ENCODE data around the gene QPRT.
"Not testable (repeated sequence)": the region's sequence is repeated elsewhere in the genome, so short reads cannot be mapped to it uniquely, and the experiment has no call there.

Gene QPRT

DNA sequence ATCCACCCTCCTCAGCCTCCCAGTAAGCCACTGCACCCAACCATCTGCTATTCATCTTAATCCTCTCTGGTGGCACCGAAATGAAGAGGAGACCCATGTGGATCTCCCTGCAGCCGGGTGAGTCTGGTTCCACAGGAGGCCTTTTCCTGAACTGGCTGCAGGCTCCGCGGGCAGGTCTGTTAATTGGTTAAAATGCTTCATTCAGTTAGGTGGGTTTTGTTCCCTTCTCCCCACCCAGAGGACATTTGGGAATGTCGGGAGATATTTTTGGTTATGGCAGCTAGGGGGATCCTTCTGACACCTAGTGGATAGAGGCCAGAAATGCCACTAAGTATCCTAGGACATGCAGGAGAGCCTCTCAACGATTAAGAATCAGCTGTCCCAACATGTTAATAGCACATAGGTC, 50.1 kb downstream of the QPRT start:
- Histone ChIP-seq H3K27ac (no peak overlapping the region), H3K4me3 (ENCODE audit: low read depth, low read length) (peak overlapping the region; percentile 12), H3K27me3 (replicated peaks) (peaks cover 3% of the 10 kb centered on the region), H3K36me3 (replicated peaks) (no peaks in the 10 kb centered on the region)
- peak; percentile 31 for DNase-seq
- TF ChIP-seq, protein P1, sequence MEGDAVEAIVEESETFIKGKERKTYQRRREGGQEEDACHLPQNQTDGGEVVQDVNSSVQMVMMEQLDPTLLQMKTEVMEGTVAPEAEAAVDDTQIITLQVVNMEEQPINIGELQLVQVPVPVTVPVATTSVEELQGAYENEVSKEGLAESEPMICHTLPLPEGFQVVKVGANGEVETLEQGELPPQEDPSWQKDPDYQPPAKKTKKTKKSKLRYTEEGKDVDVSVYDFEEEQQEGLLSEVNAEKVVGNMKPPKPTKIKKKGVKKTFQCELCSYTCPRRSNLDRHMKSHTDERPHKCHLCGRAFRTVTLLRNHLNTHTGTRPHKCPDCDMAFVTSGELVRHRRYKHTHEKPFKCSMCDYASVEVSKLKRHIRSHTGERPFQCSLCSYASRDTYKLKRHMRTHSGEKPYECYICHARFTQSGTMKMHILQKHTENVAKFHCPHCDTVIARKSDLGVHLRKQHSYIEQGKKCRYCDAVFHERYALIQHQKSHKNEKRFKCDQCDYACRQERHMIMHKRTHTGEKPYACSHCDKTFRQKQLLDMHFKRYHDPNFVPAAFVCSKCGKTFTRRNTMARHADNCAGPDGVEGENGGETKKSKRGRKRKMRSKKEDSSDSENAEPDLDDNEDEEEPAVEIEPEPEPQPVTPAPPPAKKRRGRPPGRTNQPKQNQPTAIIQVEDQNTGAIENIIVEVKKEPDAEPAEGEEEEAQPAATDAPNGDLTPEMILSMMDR (IDR thresholded peaks at IDR 0.05; ENCODE audit: low read depth, low read length, missing control alignments) = peak; percentile 82
- in situ Hi-C loops (cut with HindIII; ENCODE audit: low pct_ligation_motif_present, low sequenced_read_pairs) = no loop called here

DNA sequence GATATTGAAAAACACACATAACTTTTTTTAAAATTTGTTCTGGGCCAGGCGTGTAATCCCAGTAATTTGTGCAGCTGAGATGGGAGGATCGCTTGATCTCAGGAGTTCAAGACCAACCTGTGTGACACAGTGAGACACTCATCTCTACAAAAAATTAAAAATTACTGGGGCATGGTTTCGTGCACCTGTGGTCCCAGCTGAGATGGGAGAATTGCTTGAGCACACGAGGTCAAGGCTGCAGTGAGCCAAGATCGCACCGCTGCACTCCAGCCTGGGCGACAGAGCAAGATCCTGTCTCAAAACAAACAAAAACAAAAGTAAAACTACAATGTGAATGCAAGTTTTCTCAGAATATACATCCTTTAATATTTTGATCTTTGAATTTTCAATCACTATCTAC, 51.7 kb downstream of the QPRT start:
- peaks cover 3% of the 10 kb centered on the region for H3K27me3 ChIP-seq (replicated peaks)
- no peak for DNase-seq
- in situ Hi-C loops (cut with HindIII; ENCODE audit: low pct_ligation_motif_present, low sequenced_read_pairs) = no loop called here
- no peak overlapping the region for H3K4me3 ChIP-seq (ENCODE audit: low read depth, low read length)
- H3K27ac ChIP-seq = no peak overlapping the region
- H3K36me3 ChIP-seq (replicated peaks) = no peaks in the 10 kb centered on the region
- TF ChIP-seq, protein P1 (IDR thresholded peaks at IDR 0.05; ENCODE audit: low read depth, low read length, missing control alignments) = no peak

DNA sequence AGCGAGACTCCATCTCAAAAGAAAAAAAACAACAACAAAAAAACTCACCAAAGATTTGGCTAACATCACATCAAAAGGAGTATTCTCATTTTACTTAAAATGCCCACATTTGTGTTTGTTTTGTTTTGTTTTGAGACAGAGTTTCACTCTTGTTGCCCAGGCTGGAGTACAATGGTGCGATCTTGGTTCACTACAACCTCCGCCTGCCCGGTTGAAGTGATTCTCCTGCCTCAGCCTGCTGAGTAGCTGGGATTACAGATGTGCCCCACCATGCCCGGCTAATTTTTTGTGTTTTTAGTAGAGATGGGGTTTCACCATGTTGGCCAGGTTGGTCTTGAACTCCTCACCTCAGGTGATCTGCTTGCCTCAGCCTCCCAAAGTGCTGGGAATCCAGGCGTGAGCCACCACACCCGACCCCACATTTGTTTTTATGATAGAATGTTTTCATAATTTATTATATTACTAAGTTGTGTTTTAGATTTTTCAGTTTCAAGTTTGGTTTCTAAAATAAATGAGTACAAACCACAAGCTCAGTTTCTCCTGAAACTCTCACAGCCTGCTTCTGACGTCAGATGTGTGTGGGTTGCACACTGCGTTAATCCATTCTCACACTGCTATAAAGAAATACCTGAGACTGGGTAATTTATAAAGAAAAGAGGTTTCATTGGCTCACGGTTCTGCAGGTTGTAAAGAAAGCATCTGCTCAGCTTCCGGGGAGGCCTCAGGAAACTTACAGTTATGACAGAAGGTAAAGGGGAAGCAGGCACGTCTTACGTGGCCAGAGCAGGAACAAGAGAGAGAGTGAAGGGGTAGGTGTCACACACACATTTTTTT, 53.0 kb downstream of the QPRT start:
- H3K27me3 ChIP-seq (replicated peaks); H3K4me3 ChIP-seq (ENCODE audit: low read depth, low read length); H3K36me3 ChIP-seq (replicated peaks); in situ Hi-C loops (cut with HindIII; ENCODE audit: low pct_ligation_motif_present, low sequenced_read_pairs); DNase-seq; H3K27ac ChIP-seq: not testable (repeated sequence)

DNA sequence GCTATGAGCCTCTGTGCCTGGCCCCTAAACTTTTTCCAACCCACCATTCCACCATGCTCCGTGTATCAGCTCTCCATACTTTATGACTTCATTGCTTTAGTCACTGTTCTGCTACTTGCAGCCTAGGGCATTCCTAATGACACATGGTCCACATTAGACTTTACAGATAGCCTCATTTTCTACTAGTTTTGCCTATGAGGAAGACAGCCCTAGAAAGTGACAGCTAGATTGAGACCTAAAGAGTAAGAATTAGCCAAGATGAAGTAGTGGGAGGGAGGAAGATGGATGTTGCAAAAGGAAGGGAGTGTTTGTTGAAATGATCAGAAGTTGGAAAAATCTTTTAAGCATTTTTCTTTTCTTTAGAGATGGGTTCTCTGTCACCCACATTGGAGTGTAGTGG, 55.8 kb downstream of the QPRT start:
- Histone ChIP-seq H3K36me3 (replicated peaks) (no peaks in the 10 kb centered on the region), H3K27ac (no peak overlapping the region), H3K27me3 (replicated peaks) (peaks cover 3% of the 10 kb centered on the region), H3K4me3 (ENCODE audit: low read depth, low read length) (no peak overlapping the region)
- DNase-seq = no peak
- in situ Hi-C loops (cut with HindIII; ENCODE audit: low pct_ligation_motif_present, low sequenced_read_pairs) = no loop called here
- TF ChIP-seq, protein P1 (IDR thresholded peaks at IDR 0.05; ENCODE audit: low read depth, low read length, missing control alignments) = no peak

DNA sequence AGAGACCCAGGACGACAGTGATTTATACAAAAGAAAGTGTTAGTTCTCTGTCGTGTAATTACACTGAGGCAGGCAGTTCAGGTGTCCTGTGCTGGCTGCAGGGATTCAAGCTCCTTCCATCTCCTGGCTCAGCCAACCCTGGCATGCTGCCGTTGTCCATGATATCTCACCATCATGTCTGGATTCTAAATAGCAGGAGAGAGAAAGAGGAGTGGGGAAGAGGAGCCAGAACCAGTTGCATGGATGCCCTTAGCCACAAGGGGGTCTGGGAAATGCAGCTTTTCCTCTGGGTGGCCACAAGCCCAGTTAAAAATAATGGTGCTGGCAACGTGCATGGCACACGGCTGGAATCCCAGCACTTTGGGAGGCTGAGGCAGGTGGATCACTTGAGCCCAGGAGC, 57.1 kb downstream of the QPRT start:
- DNase-seq = no peak
- H3K27me3 ChIP-seq (replicated peaks) = peaks cover 2% of the 10 kb centered on the region
- no peak overlapping the region for H3K4me3 ChIP-seq (ENCODE audit: low read depth, low read length)
- no peak overlapping the region for H3K27ac ChIP-seq
- no peaks in the 10 kb centered on the region for H3K36me3 ChIP-seq (replicated peaks)
- in situ Hi-C loops (cut with HindIII; ENCODE audit: low pct_ligation_motif_present, low sequenced_read_pairs) = no loop called here
- TF ChIP-seq, protein P1 (IDR thresholded peaks at IDR 0.05; ENCODE audit: low read depth, low read length, missing control alignments) = peak; percentile 45

DNA sequence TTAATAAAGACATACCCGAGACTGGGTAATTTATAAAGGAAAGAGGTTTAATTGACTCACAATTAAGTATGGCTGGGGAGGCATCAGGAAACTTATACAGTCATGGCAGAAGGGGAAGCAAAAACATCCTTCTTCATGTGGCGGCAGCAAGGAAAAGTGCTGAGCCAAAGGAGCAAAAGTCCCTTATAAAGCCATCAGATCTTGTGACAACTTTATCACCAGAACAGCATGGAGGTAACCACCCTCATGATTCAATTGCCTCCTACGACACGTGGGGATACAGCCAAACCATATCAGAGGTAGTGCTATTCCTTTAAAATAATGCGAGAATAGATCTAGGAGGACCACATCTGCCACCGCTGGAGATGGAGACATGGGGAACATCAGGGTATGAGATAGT, 57.8 kb downstream of the QPRT start:
- Histone ChIP-seq H3K27me3 (replicated peaks) (peaks cover 3% of the 10 kb centered on the region), H3K36me3 (replicated peaks) (no peaks in the 10 kb centered on the region), H3K27ac (no peak overlapping the region), H3K4me3 (ENCODE audit: low read depth, low read length) (no peak overlapping the region)
- TF ChIP-seq, protein P1 (IDR thresholded peaks at IDR 0.05; ENCODE audit: low read depth, low read length, missing control alignments) = no peak
- in situ Hi-C loops (cut with HindIII; ENCODE audit: low pct_ligation_motif_present, low sequenced_read_pairs) = no loop called here
- no peak for DNase-seq
